ENCODE data around the gene NRROS. TPM values are rescaled to one million over a fixed set of nuclear protein-coding genes. Genes with fewer than 3 reads are reported as not detected.
A peak's percentile ranks its signal among the peaks of the same experiment; 100 is the strongest.

The NRROS gene
- total and polyA plus RNA-seq, 7 experiments from 2014 or later, result 1.3 to 53.3 (median 11.2) TPM

DNA sequence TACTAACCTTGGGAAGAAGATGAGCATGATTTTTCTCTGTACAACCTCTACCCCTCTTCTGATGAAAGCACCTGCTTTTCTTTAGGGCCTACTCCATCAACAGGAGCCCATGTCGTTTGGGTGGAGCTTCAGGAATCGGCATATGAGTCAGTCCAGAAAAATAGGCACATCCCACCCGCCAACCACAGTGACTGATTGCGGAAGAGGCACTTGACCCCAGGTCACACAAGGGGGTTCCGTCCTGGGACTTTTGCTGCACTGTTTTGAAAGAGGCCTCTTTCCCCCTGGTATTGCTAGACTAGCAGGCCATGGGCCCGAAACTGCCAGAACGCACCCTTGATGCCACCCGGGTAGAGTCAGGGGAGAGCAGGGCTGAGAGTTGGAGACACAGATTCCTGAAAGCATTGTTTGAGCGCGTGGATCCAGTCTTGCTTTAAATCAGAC lies 19.3 kb upstream of the NRROS start:
- ChIA-PET POLR2A (no interaction called here), CTCF (interaction anchor here (1.5 kb wide), 1 partner anchor 11 kb away, joined by 5 read pairs; no protein-coding TSS in a partner anchor)
- no peak overlapping the region for H3K4me3 Mint-ChIP-seq

DNA sequence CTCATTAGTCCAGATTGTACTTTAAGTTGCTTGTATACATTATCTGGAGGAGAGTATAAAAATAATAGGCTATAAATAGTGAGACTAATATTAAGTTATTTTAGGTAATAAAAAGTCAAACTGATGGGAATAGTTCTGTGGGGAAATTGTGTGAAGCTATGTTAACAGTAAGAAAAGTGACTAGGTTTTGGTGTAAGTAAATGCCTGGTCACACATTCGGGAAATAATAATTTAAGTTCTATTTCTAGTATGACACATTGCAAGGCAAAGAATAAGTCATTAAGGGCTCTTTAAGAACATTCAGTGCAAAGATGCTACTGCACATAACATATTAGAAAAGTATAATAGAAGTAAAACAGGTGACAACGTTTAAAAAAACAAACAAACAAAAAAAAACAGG lies 18.8 kb upstream of the NRROS start:
- Histone ChIP-seq H3K4me1 (ENCODE audit: control insufficient read depth in 2 of 2, insufficient read depth in 2 of 2, low read length in 2 of 2) (peaks cover 6% of the 10 kb centered on the region in 2 donors), H3K27me3 (ENCODE audit: control insufficient read depth in 2 of 2, insufficient read depth in 2 of 2, low read length in 2 of 2) (no peaks in the 10 kb centered on the region), H3K9me3 (ENCODE audit: control insufficient read depth in 2 of 3, low read length in 3 of 3) (no peaks in the 10 kb centered on the region), H3K27ac (ENCODE audit: low read depth, low read length) (no peak overlapping the region), H3K4me3 (ENCODE audit: low read length) (no peak overlapping the region), H3K36me3 (ENCODE audit: control insufficient read depth in 2 of 3, insufficient read depth in 3 of 3, low read length in 3 of 3) (no peaks in the 10 kb centered on the region)
- ATAC-seq, result no peak
- H3K36me3 Mint-ChIP-seq, result peaks cover 0 to 8% (median 0%) of the 10 kb centered on the region in 5 donors
- H3K27ac Mint-ChIP-seq, result peak overlapping the region in 2 of 9 donors; percentile 36 to 51
- no peaks in the 10 kb centered on the region for H3K27me3 Mint-ChIP-seq
- peaks cover 25 to 46% (median 38%) of the 10 kb centered on the region in 7 donors for H3K4me1 Mint-ChIP-seq
- H3K4me3 Mint-ChIP-seq, result no peak overlapping the region
- POLR2A ChIA-PET, result interaction anchor here (2.7 kb wide), 1 partner anchor 11 kb away, joined by 17 read pairs; no protein-coding TSS in a partner anchor
- intact Hi-C loops (cut with micrococcal nuclease), result no loop called here
- H3K9me3 Mint-ChIP-seq, result no peaks in the 10 kb centered on the region
- CTCF ChIA-PET, result interaction anchor here (0.7 to 1.2 kb wide), 3 partner anchors 12 to 63 kb away, joined by 3 to 4 read pairs (median 3); no protein-coding TSS in a partner anchor
- DNase-seq, result no peak

More for the DNA sequence above, 19.3 kb upstream of the NRROS start:
- H3K27me3 ChIP-seq (ENCODE audit: control insufficient read depth in 2 of 2, insufficient read depth in 2 of 2, low read length in 2 of 2), result no peaks in the 10 kb centered on the region
- ATAC-seq (peak; percentile 70), DNase-seq (no peak)
- Mint-ChIP-seq H3K27me3 (no peaks in the 10 kb centered on the region), H3K27ac (no peak overlapping the region), H3K4me1 (peaks cover 22 to 42% (median 33%) of the 10 kb centered on the region in 7 donors), H3K36me3 (peaks cover 0 to 6% (median 0%) of the 10 kb centered on the region in 5 donors), H3K9me3 (no peaks in the 10 kb centered on the region)
- no peaks in the 10 kb centered on the region for H3K9me3 ChIP-seq (ENCODE audit: control insufficient read depth in 2 of 3, low read length in 3 of 3)
- H3K36me3 ChIP-seq (ENCODE audit: control insufficient read depth in 2 of 3, insufficient read depth in 3 of 3, low read length in 3 of 3), result no peaks in the 10 kb centered on the region
- intact Hi-C loops (cut with micrococcal nuclease), result no loop called here
- H3K4me1 ChIP-seq (ENCODE audit: control insufficient read depth in 2 of 2, insufficient read depth in 2 of 2, low read length in 2 of 2), result peaks cover 6% of the 10 kb centered on the region in 2 donors
- no peak overlapping the region for H3K4me3 ChIP-seq (ENCODE audit: low read length)
- H3K27ac ChIP-seq (ENCODE audit: low read depth, low read length), result no peak overlapping the region

DNA sequence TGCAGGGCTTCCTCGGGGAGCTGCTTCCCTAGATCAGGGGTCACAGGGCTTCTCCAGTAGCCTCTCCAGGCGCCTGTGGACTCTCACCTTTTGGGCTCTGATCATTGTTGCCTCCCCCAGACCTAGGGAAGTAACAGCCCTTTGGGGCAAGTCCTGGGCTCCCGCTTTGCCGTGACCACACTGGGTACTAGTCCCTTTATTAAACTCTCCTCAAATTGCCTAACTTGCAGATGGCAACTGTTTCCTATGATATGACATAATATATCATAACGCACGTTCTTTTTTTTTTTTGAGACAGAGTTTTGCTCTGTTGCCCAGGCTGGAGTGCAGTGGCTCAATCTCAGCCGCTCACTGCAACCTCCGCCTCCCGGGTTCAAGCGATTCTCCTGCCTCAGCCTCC lies 17.9 kb upstream of the NRROS start:
- H3K27ac Mint-ChIP-seq, result peak overlapping the region in 1 of 9 donors; percentile 25
- peaks cover 25 to 44% (median 38%) of the 10 kb centered on the region in 7 donors for H3K4me1 Mint-ChIP-seq
- intact Hi-C loops (cut with micrococcal nuclease), result no loop called here
- H3K9me3 ChIP-seq (ENCODE audit: control insufficient read depth in 2 of 3, low read length in 3 of 3), result no peaks in the 10 kb centered on the region
- no peak overlapping the region for H3K4me3 Mint-ChIP-seq
- no peak for DNase-seq
- H3K36me3 Mint-ChIP-seq, result peaks cover 0 to 10% (median 0%) of the 10 kb centered on the region in 5 donors
- ATAC-seq, result no peak
- no peaks in the 10 kb centered on the region for H3K27me3 ChIP-seq (ENCODE audit: control insufficient read depth in 2 of 2, insufficient read depth in 2 of 2, low read length in 2 of 2)
- no peaks in the 10 kb centered on the region for H3K27me3 Mint-ChIP-seq
- CTCF ChIA-PET, result interaction anchor here (0.6 to 1.2 kb wide), 3 partner anchors 13 to 42 kb away, joined by 3 to 4 read pairs (median 3); no protein-coding TSS in a partner anchor
- no peak overlapping the region for H3K27ac ChIP-seq (ENCODE audit: low read depth, low read length)
- H3K36me3 ChIP-seq (ENCODE audit: control insufficient read depth in 2 of 3, insufficient read depth in 3 of 3, low read length in 3 of 3), result no peaks in the 10 kb centered on the region
- no peak overlapping the region for H3K4me3 ChIP-seq (ENCODE audit: low read length)
- no peaks in the 10 kb centered on the region for H3K9me3 Mint-ChIP-seq
- H3K4me1 ChIP-seq (ENCODE audit: control insufficient read depth in 2 of 2, insufficient read depth in 2 of 2, low read length in 2 of 2), result peaks cover 6% of the 10 kb centered on the region in 2 donors
- POLR2A ChIA-PET, result interaction anchor here (1.2 to 2.7 kb wide), 2 partner anchors 10 to 11 kb away, joined by 4 to 17 read pairs; no protein-coding TSS in a partner anchor

DNA sequence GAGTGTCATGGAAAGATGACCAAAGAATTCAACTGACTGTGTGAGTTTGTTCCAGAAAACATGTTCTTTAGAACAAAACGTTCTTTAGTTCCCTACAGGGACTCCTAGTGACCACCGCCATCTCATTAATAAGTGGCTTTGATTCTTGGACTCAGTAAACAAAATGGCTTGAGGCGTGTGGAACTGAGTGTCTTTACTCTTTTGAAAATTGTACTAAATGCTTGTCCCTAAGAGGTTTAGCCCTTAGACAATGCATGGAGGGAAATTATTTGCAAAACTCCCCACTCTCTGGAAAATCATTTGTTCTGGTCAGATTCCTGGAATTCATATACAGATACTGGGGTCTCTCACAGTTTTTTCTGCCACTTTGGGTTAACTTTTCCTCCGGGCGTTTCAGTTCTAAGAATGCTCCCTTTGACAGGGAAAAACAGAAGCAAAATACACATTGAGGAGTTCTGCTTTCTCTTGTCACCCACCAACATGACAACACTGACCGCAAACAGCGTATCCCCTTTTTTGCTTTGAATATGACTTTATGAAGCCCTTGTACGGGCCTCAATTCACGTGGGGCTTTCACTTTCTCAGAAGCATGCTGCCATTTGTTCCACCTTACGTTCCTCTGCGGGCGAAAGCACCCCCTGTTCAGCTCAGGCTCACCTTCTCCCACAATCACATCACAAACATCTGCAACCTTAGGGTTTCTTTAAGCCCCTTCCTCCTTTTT lies 15.3 kb upstream of the NRROS start:
- CTCF ChIA-PET, result interaction anchor here (1.2 to 1.7 kb wide), 2 partner anchors 15 to 61 kb away, joined by 3 to 4 read pairs; no protein-coding TSS in a partner anchor
- Mint-ChIP-seq H3K27ac (peak overlapping the region; percentile 86 to 97 (median 93)), H3K4me3 (peak overlapping the region; percentile 79 to 98 (median 87)), H3K9me3 (no peaks in the 10 kb centered on the region), H3K4me1 (peaks cover 20 to 46% (median 38%) of the 10 kb centered on the region in 7 donors), H3K36me3 (peaks cover 0 to 10% (median 0%) of the 10 kb centered on the region in 5 donors), H3K27me3 (no peaks in the 10 kb centered on the region)
- no peaks in the 10 kb centered on the region for H3K27me3 ChIP-seq (ENCODE audit: control insufficient read depth in 2 of 2, insufficient read depth in 2 of 2, low read length in 2 of 2)
- DNase-seq (peak in 1 of 9 donors; percentile 36), ATAC-seq (peak; percentile 80)
- peak overlapping the region; percentile 8 for H3K27ac ChIP-seq (ENCODE audit: low read depth, low read length)
- H3K4me1 ChIP-seq (ENCODE audit: control insufficient read depth in 2 of 2, insufficient read depth in 2 of 2, low read length in 2 of 2), result peaks cover 6 to 7% of the 10 kb centered on the region in 2 donors
- intact Hi-C loops (cut with micrococcal nuclease), result loop anchor here (1.0 kb wide), 1 partner anchor 8 kb away; no protein-coding TSS in a partner anchor
- peak overlapping the region; percentile 50 for H3K4me3 ChIP-seq (ENCODE audit: low read length)
- no peaks in the 10 kb centered on the region for H3K36me3 ChIP-seq (ENCODE audit: control insufficient read depth in 2 of 3, insufficient read depth in 3 of 3, low read length in 3 of 3)
- no peaks in the 10 kb centered on the region for H3K9me3 ChIP-seq (ENCODE audit: control insufficient read depth in 2 of 3, low read length in 3 of 3)
- POLR2A ChIA-PET, result interaction anchor here (0.6 kb wide), 1 partner anchor 70 kb away, joined by 3 read pairs; no protein-coding TSS in a partner anchor

DNA sequence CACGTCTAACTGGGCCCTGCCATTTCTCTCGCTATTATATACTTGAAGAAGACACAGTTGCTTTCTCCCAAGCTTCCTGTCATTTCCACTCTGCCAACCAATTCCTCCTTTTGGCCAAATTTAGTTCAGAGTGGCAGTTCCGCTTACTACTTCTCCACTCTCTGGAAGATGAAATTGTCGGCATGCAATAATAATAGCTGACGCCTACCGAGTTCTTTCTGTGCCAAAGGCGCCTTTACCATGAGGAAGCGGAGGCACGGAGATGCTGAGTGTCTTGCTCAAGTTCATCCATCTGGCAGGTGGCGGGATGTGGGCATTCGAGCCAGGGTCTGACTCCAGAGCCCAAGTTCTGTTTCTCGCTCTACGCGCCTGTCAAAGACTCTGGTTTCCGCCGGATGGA lies 14.6 kb upstream of the NRROS start:
- Histone ChIP-seq H3K27ac (ENCODE audit: low read depth, low read length) (no peak overlapping the region), H3K9me3 (ENCODE audit: control insufficient read depth in 2 of 3, low read length in 3 of 3) (no peaks in the 10 kb centered on the region), H3K4me3 (ENCODE audit: low read length) (peak overlapping the region; percentile 50), H3K27me3 (ENCODE audit: control insufficient read depth in 2 of 2, insufficient read depth in 2 of 2, low read length in 2 of 2) (no peaks in the 10 kb centered on the region), H3K4me1 (ENCODE audit: control insufficient read depth in 2 of 2, insufficient read depth in 2 of 2, low read length in 2 of 2) (peaks cover 11 to 14% of the 10 kb centered on the region in 2 donors), H3K36me3 (ENCODE audit: control insufficient read depth in 2 of 3, insufficient read depth in 3 of 3, low read length in 3 of 3) (no peaks in the 10 kb centered on the region)
- ChIA-PET POLR2A (no interaction called here), CTCF (interaction anchor here (1.7 kb wide), 1 partner anchor 16 kb away, joined by 4 read pairs; no protein-coding TSS in a partner anchor)
- H3K27me3 Mint-ChIP-seq, result no peaks in the 10 kb centered on the region
- peak overlapping the region; percentile 79 to 98 (median 87) for H3K4me3 Mint-ChIP-seq
- ATAC-seq, result peak; percentile 63
- intact Hi-C loops (cut with micrococcal nuclease), result loop anchor here (1.0 kb wide), 1 partner anchor 7 kb away; no protein-coding TSS in a partner anchor
- peaks cover 21 to 52% (median 41%) of the 10 kb centered on the region in 7 donors for H3K4me1 Mint-ChIP-seq
- DNase-seq, result no peak
- H3K36me3 Mint-ChIP-seq, result peaks cover 0 to 11% (median 0%) of the 10 kb centered on the region in 5 donors
- no peaks in the 10 kb centered on the region for H3K9me3 Mint-ChIP-seq
- peak overlapping the region in 8 of 9 donors; percentile 86 to 97 (median 93) for H3K27ac Mint-ChIP-seq

DNA sequence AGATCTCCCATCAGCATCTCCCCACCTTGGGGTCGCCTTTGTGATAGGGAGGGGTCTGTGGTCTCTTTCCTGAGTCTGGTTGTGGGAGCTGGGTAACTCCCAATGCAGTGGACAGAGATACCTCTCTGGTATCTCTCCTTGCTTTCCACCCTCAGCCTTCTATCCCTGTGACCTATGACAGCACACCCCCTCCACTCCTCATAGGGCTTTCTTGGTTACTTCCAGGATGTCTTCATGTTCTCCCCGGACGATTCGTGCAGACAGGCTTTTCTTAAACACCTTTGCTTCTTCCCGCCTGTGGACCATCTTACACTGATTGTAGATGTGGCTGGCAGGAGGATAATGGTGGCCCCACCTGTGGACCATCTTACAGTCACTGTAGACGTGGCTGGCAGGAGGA lies 14.2 kb upstream of the NRROS start:
- intact Hi-C loops (cut with micrococcal nuclease), result no loop called here
- ATAC-seq (no peak), DNase-seq (no peak)
- ChIA-PET CTCF (no interaction called here), POLR2A (no interaction called here)
- no peaks in the 10 kb centered on the region for H3K9me3 ChIP-seq (ENCODE audit: control insufficient read depth in 2 of 3, low read length in 3 of 3)
- Mint-ChIP-seq H3K9me3 (no peaks in the 10 kb centered on the region), H3K4me3 (peak overlapping the region; percentile 45 to 98 (median 77)), H3K4me1 (peaks cover 25 to 56% (median 43%) of the 10 kb centered on the region in 7 donors), H3K27me3 (no peaks in the 10 kb centered on the region), H3K27ac (peak overlapping the region in 7 of 9 donors; percentile 13 to 97 (median 86)), H3K36me3 (peaks cover 0 to 14% (median 0%) of the 10 kb centered on the region in 5 donors)
- H3K4me1 ChIP-seq (ENCODE audit: control insufficient read depth in 2 of 2, insufficient read depth in 2 of 2, low read length in 2 of 2), result peaks cover 15 to 18% of the 10 kb centered on the region in 2 donors
- no peaks in the 10 kb centered on the region for H3K36me3 ChIP-seq (ENCODE audit: control insufficient read depth in 2 of 3, insufficient read depth in 3 of 3, low read length in 3 of 3)
- no peaks in the 10 kb centered on the region for H3K27me3 ChIP-seq (ENCODE audit: control insufficient read depth in 2 of 2, insufficient read depth in 2 of 2, low read length in 2 of 2)
- no peak overlapping the region for H3K4me3 ChIP-seq (ENCODE audit: low read length)
- no peak overlapping the region for H3K27ac ChIP-seq (ENCODE audit: low read depth, low read length)
